ENCODE results near the gene CXCL1.
A peak's percentile ranks its signal among the peaks of the same experiment; 100 is the strongest.
"Not testable (repeated sequence)": the region's sequence is repeated elsewhere in the genome, so short reads cannot be mapped to it uniquely, and the experiment has no call there.

The CXCL1 gene

GRCh38 chr4:73883306-73883705, 14.1 kb downstream of the CXCL1 start:
- DNase-seq (ENCODE audit: low read depth) = peak; percentile 44

GRCh38 chr4:73885574-73886267, 16.5 kb downstream of the CXCL1 start:
- DNase-seq (ENCODE audit: low read depth) = no peak

GRCh38 chr4:73891326-73891725, 22.1 kb downstream of the CXCL1 start:
- DNase-seq (ENCODE audit: low read depth) = no peak

- peak; percentile 50 for DNase-seq (ENCODE audit: low read depth)
Observed at GRCh38 chr4:73891739-73892405, 22.7 kb downstream of the CXCL1 start.

- no peak for DNase-seq (ENCODE audit: low read depth)
Observed at GRCh38 chr4:73892966-73893365, 23.8 kb downstream of the CXCL1 start.

GRCh38 chr4:73894001-73894400, 24.8 kb downstream of the CXCL1 start:
- DNase-seq (ENCODE audit: low read depth) = no peak

- no peak for DNase-seq (ENCODE audit: low read depth)
Observed at GRCh38 chr4:73895201-73896175, 26.3 kb downstream of the CXCL1 start.

- no peak for DNase-seq (ENCODE audit: low read depth)
Observed at GRCh38 chr4:73896416-73896815, 27.2 kb downstream of the CXCL1 start.

GRCh38 chr4:73897380-73898136, 28.4 kb downstream of the CXCL1 start:
- peak; percentile 88 for DNase-seq (ENCODE audit: low read depth)

- not testable (repeated sequence) for DNase-seq (ENCODE audit: low read depth)
Observed at GRCh38 chr4:73899338-73899737, 30.1 kb downstream of the CXCL1 start.

- DNase-seq (ENCODE audit: low read depth) = no peak
Observed at GRCh38 chr4:73901031-73901430, 31.8 kb downstream of the CXCL1 start.

- peak; percentile 64 for DNase-seq (ENCODE audit: low read depth)
Observed at GRCh38 chr4:73902038-73902637, 32.9 kb downstream of the CXCL1 start.

GRCh38 chr4:73902817-73903547, 33.8 kb downstream of the CXCL1 start:
- no peak for DNase-seq (ENCODE audit: low read depth)

GRCh38 chr4:73904491-73904890, 35.3 kb downstream of the CXCL1 start:
- DNase-seq (ENCODE audit: low read depth) = no peak

GRCh38 chr4:73908965-73909364, 39.8 kb downstream of the CXCL1 start:
- DNase-seq (ENCODE audit: low read depth) = no peak

- DNase-seq (ENCODE audit: low read depth) = no peak
Observed at GRCh38 chr4:73911746-73912145, 42.6 kb downstream of the CXCL1 start.

- DNase-seq (ENCODE audit: low read depth) = no peak
Observed at GRCh38 chr4:73912191-73912590, 43.0 kb downstream of the CXCL1 start.

- no peak for DNase-seq (ENCODE audit: low read depth)
Observed at GRCh38 chr4:73914071-73914470, 44.9 kb downstream of the CXCL1 start.

GRCh38 chr4:73916172-73916925, 47.2 kb downstream of the CXCL1 start:
- DNase-seq (ENCODE audit: low read depth) = no peak

- peak; percentile 84 for DNase-seq (ENCODE audit: low read depth)
Observed at GRCh38 chr4:73917081-73917501, 47.9 kb downstream of the CXCL1 start.

Data from HS-5 (cell line).